ENCODE data around the gene NUDT2.

The NUDT2 gene

DNA sequence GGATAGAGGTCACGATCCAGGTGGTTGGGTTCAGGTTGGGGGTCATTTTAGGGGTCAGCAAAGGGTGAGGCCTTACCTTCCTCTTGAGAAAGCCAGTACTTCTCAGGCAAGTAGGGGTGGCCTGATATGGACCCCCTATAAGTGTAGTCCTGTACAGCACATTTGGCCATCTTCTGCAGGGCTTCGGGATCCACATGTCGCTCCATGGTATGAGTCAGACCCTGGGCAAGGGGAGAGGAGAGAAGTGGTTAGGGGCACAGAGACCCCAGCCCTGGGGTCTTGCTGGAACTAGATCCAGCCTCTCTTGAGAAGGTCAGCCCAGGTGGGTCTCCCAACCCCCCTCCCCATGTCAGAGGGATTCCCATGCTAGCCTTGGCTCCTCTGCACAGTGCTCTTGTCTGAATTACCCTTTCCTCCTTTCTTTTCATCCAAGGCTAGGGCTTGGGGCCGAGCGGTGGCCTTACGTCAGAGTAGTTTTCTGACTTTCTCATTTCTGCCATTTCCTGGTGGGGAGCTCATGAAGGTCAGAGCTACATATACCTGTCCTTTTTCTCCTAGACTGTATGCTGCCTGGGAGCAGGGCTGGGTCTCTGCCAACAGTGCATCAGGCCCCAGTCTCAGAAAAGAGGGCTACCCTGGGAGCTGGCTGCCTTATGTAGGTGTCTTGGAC lies 56.3 kb downstream of the NUDT2 start:
- no peak for DNase-seq (ENCODE audit: low spot score)

GRCh38 chr9:34386656-34387055 lies 57.3 kb downstream of the NUDT2 start:
- no peak for DNase-seq (ENCODE audit: low spot score)

DNA sequence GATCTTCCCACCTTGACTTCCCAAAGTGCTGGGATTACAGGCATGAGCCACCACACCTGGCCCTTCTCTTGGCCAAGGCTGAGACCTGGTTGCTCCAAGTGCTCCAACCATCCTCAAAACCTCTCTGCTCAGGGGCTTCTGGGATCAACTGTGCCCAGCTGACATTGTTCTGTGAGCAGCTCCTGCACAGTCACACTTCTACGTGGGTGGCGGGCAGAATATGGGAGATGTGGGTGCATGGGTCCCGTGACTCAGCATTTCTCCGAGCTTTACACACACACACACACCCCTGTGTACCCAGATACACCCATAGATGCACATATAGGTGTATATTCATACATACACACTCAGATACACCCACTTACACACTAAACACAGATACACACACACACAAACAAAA lies 57.9 kb downstream of the NUDT2 start:
- DNase-seq (ENCODE audit: low spot score): no peak

DNA sequence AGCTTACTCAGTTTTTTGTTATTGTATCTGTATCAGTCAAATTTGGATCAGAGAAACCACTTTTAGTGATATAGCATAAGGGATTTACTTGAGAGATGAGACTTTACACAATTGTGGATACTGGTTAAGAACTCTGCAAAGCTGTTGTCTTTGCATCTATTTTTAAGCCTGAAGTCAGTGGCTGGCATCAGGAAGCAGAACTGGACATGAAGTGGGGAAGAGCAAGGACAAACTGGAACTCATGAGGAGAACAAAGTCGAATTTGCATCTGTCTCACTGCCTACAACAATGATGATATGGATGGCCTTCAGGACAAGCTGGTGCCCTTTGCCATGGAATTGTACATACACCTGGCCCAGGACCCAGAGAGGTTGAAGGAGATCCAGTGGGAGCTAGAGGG lies 63.1 kb downstream of the NUDT2 start:
- DNase-seq (ENCODE audit: low spot score): no peak
